Measurements from ENCODE around the gene ZNF331. TPM values are rescaled to one million over a fixed set of nuclear protein-coding genes. Genes with fewer than 3 reads are reported as not detected.
"Not testable (repeated sequence)": the region's sequence is repeated elsewhere in the genome, so short reads cannot be mapped to it uniquely, and the experiment has no call there.

ZNF331 gene
- 10 to 100 TPM; 31.0 to 52.5 (median 38.2) TPM for total RNA-seq

GRCh38 chr19:53537521-53538377 lies at the start of gene ZNF331:
Gene ZNF331 (plus strand): TSS chr19:53538145. CDS start chr19:53569377, 31,232 bp downstream.
- H3K36me3 ChIP-seq = no peaks in the 10 kb centered on the region
- TF ChIP-seq CTCF (IDR thresholded peaks at IDR 0.05) = peak in 5 of 6 experiments; percentile 12 to 71 (median 56)
- peak in 1 of 2 donors; percentile 79 for TF ChIP-seq POLR2A (IDR thresholded peaks at IDR 0.05)
- no peaks in the 10 kb centered on the region for H3K27me3 ChIP-seq
- peak; percentile 77 to 78 for DNase-seq
- H3K4me3 ChIP-seq (replicated peaks in 1 of 3) = peak within 1 kb of the TSS; percentile 2 to 78 (median 52)
- intact Hi-C loops (cut with DNase I) = no loop called here
- WGBS, 2 donors = 63 to 69% methylated on average over 13 to 58 of the region's 81 CpGs
- peak within 1 kb of the TSS; percentile 78 to 85 (median 78) for H3K27ac ChIP-seq
- H3K9me3 ChIP-seq = no peaks in the 10 kb centered on the region
- H3K4me1 ChIP-seq = no peaks in the 10 kb centered on the region

- no peaks in the 10 kb centered on the region for H3K9me3 ChIP-seq
- no peak overlapping the region for H3K27ac ChIP-seq
- no peak for DNase-seq
- H3K4me1 ChIP-seq = no peaks in the 10 kb centered on the region
- H3K36me3 ChIP-seq = peaks cover 25 to 31% of the 10 kb centered on the region in 2 donors
- TF ChIP-seq CTCF (IDR thresholded peaks at IDR 0.05) (no peak), POLR2A (IDR thresholded peaks at IDR 0.05) (no peak)
- H3K27me3 ChIP-seq = no peaks in the 10 kb centered on the region
- H3K4me3 ChIP-seq (replicated peaks in 1 of 3) = no peak overlapping the region
- intact Hi-C loops (cut with DNase I) = no loop called here
- 97% methylated on average over 5 of the region's 5 CpGs for WGBS, 2 donors
Measured at GRCh38 chr19:53492153-53492552, 45.8 kb upstream of the ZNF331 start.

GRCh38 chr19:53497311-53498023 lies 40.5 kb upstream of the ZNF331 start:
- H3K36me3 ChIP-seq; H3K27ac ChIP-seq; H3K4me3 ChIP-seq (replicated peaks in 1 of 3); H3K4me1 ChIP-seq; DNase-seq; H3K9me3 ChIP-seq; H3K27me3 ChIP-seq; intact Hi-C loops (cut with DNase I): not testable (repeated sequence)
- WGBS, 2 donors = 51 to 58% methylated on average over 11 of the region's 11 CpGs

GRCh38 chr19:53498024-53498395 lies 39.9 kb upstream of the ZNF331 start:
- H3K27ac ChIP-seq; DNase-seq; intact Hi-C loops (cut with DNase I): not testable (repeated sequence)

GRCh38 chr19:53503151-53503550 lies 34.8 kb upstream of the ZNF331 start:
- H3K27ac ChIP-seq; intact Hi-C loops (cut with DNase I); H3K27me3 ChIP-seq; H3K4me1 ChIP-seq; H3K36me3 ChIP-seq; DNase-seq; H3K9me3 ChIP-seq; H3K4me3 ChIP-seq (replicated peaks in 1 of 3): not testable (repeated sequence)
- 26 to 29% methylated on average over 7 of the region's 7 CpGs for WGBS, 2 donors

More at GRCh38 chr19:53498024-53498395, 39.9 kb upstream of the ZNF331 start:
- H3K4me3 ChIP-seq (replicated peaks in 1 of 3); H3K27me3 ChIP-seq; H3K9me3 ChIP-seq; H3K4me1 ChIP-seq; H3K36me3 ChIP-seq: not testable (repeated sequence)
- WGBS, 2 donors = 52 to 59% methylated on average over 4 of the region's 4 CpGs

GRCh38 chr19:53503671-53504364 lies 34.1 kb upstream of the ZNF331 start:
- peak in 1 of 6 experiments; percentile 14 for TF ChIP-seq CTCF (IDR thresholded peaks at IDR 0.05)
- intact Hi-C loops (cut with DNase I); H3K27me3 ChIP-seq; H3K4me1 ChIP-seq; H3K4me3 ChIP-seq (replicated peaks in 1 of 3); DNase-seq; H3K36me3 ChIP-seq; H3K27ac ChIP-seq; H3K9me3 ChIP-seq: not testable (repeated sequence)
- WGBS, 2 donors = 10 to 14% methylated on average over 1 to 6 of the region's 14 CpGs

Data from thyroid gland (tissue), 4 donors.